ENCODE measurements around the gene FOXC2.
A peak's percentile ranks its signal among the peaks of the same experiment; 100 is the strongest.

FOXC2 gene

GRCh38 chr16:86556576-86556975 lies 10.1 kb upstream of the FOXC2 start:
- DNase-seq (ENCODE audit: low read depth in 2 of 2) = no peak

- DNase-seq (ENCODE audit: low read depth in 2 of 2) = no peak
These were observed 9.0 kb upstream of the FOXC2 start for GRCh38 chr16:86557587-86557986.

- no peak for DNase-seq (ENCODE audit: low read depth in 2 of 2)
These were observed 8.1 kb upstream of the FOXC2 start for GRCh38 chr16:86558355-86559193.

GRCh38 chr16:86559802-86560305 lies 6.8 kb upstream of the FOXC2 start:
- no peak for DNase-seq (ENCODE audit: low read depth in 2 of 2)

- no peak for DNase-seq (ENCODE audit: low read depth in 2 of 2)
These were observed 4.3 kb upstream of the FOXC2 start for GRCh38 chr16:86562356-86562755.

- DNase-seq (ENCODE audit: low read depth in 2 of 2) = peak; percentile 80 to 85
These were observed 2.9 kb upstream of the FOXC2 start for GRCh38 chr16:86563469-86564345.

GRCh38 chr16:86565181-86565631 lies 1.4 kb upstream of the FOXC2 start:
- DNase-seq (ENCODE audit: low read depth in 2 of 2) = no peak

- DNase-seq (ENCODE audit: low read depth in 2 of 2) = no peak
These were observed 751 bp upstream of the FOXC2 start for GRCh38 chr16:86565644-86566511.

- no peak for DNase-seq (ENCODE audit: low read depth in 2 of 2)
These were observed 504 bp downstream of the FOXC2 start for GRCh38 chr16:86566966-86567700.

- no peak for DNase-seq (ENCODE audit: low read depth in 2 of 2)
These were observed 1.3 kb downstream of the FOXC2 start for GRCh38 chr16:86567701-86568581.

- DNase-seq (ENCODE audit: low read depth in 2 of 2) = no peak
These were observed 2.3 kb downstream of the FOXC2 start for GRCh38 chr16:86568677-86569623.

GRCh38 chr16:86569701-86570447 lies 3.2 kb downstream of the FOXC2 start:
- DNase-seq (ENCODE audit: low read depth in 2 of 2) = no peak

- DNase-seq (ENCODE audit: low read depth in 2 of 2) = no peak
These were observed 4.2 kb downstream of the FOXC2 start for GRCh38 chr16:86570558-86571529.

GRCh38 chr16:86571530-86571915 lies 4.9 kb downstream of the FOXC2 start:
- no peak for DNase-seq (ENCODE audit: low read depth in 2 of 2)

GRCh38 chr16:86572041-86572521 lies 5.5 kb downstream of the FOXC2 start:
- no peak for DNase-seq (ENCODE audit: low read depth in 2 of 2)

- DNase-seq (ENCODE audit: low read depth in 2 of 2) = no peak
These were observed 6.0 kb downstream of the FOXC2 start for GRCh38 chr16:86572606-86573005.

GRCh38 chr16:86573215-86573614 lies 6.6 kb downstream of the FOXC2 start:
- DNase-seq (ENCODE audit: low read depth in 2 of 2) = no peak

All from stimulated activated CD4-positive, alpha-beta T cell treated with anti-CD3 and anti-CD28 coated beads, Interleukin-15, amount 100 ng/mL, for 48 hours (primary cell).